LNCAP (cell line): ENCODE measurements around the gene EPG5.
A peak's percentile ranks its signal among the peaks of the same experiment; 100 is the strongest.

ENCODE experiments used
- TF ChIP-seq, protein P1 (sequence below): fragments of 450-650 bp; IDR thresholded peaks from 2 replicates; pipeline ENCODE4 v1.5.1; 2017; ENCODE audit warnings: mild to moderate bottlenecking

Gene EPG5

DNA sequence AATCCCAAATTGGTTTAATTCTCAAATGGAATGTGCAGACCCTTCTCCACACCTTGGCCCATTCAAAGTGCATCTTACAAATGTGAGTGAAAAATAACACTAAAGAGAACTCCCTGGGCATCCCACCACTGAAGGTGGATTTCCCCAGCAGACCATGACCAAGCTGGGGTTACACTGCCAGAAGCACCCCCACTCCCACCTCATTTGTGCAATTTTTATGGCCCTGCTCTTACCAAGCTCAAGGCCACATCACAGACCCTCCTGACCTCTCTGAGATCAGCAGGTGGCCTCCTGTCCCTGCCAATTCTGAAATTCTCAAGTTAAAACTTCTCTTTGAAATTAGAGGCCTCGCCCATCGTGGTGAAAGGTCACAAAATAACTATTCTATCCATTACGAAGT is 120.0 kb downstream of the EPG5 start:
- TF ChIP-seq, protein P1, sequence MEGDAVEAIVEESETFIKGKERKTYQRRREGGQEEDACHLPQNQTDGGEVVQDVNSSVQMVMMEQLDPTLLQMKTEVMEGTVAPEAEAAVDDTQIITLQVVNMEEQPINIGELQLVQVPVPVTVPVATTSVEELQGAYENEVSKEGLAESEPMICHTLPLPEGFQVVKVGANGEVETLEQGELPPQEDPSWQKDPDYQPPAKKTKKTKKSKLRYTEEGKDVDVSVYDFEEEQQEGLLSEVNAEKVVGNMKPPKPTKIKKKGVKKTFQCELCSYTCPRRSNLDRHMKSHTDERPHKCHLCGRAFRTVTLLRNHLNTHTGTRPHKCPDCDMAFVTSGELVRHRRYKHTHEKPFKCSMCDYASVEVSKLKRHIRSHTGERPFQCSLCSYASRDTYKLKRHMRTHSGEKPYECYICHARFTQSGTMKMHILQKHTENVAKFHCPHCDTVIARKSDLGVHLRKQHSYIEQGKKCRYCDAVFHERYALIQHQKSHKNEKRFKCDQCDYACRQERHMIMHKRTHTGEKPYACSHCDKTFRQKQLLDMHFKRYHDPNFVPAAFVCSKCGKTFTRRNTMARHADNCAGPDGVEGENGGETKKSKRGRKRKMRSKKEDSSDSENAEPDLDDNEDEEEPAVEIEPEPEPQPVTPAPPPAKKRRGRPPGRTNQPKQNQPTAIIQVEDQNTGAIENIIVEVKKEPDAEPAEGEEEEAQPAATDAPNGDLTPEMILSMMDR, result no peak

DNA sequence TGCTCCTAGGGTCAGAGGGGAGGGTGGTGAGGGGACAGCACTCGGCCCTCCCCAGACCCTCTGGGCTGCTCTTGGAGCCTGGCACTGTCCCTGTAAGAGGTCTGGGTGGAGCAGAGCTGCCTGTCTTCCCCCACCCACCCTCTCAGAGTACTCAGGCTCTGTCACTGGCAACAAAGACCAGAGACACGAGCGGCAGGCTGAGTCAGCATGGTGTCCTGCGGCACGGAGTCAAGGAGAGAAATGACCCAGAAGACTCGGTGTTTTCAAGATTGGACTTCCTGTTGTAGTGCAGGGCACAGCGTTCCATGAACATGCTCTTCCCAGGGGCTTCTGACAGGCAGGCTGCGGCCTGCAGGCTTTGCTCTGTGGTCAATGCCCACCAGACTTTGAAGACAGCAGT is 121.7 kb downstream of the EPG5 start:
- TF ChIP-seq, protein P1, result no peak

DNA sequence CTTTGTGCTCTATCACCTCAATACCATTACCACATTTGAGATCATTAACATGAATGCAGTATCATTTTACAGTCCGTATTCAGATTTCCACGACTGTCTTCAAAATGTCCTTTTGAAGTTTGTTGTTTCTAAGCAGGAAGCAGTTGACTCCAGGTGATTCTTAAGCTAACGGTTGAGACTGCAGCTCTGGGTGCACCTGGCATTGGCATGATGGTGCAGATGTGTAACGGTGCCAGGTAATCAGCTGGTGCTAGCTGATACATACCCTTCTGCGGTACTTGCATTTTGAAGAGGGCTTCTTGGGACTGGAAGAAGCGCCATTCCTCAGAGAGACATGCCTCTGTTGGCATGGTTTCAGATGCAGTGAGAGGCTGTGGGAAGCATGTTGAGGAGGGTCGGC is 122.2 kb downstream of the EPG5 start:
- TF ChIP-seq, protein P1, result no peak

DNA sequence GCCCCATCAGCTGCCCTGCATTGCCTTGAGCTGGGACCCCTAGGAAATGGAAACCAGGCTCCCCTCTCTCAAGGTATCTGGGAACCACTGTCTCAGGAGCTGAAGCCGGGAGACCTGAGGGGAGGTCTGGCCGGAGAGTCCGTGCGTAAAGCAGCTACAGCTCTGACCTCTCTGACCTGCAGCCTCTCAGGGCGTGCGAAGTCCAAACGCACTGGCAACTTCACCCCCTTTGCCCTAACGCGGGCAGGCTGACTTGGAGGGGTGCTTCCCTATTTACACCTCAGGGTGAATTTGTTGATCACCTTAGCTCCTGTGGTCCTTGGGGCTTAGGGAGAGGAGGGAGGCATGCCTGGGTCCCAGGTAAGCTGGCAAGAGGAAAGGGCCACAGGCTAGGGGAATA is 124.1 kb downstream of the EPG5 start:
- TF ChIP-seq, protein P1, result no peak

DNA sequence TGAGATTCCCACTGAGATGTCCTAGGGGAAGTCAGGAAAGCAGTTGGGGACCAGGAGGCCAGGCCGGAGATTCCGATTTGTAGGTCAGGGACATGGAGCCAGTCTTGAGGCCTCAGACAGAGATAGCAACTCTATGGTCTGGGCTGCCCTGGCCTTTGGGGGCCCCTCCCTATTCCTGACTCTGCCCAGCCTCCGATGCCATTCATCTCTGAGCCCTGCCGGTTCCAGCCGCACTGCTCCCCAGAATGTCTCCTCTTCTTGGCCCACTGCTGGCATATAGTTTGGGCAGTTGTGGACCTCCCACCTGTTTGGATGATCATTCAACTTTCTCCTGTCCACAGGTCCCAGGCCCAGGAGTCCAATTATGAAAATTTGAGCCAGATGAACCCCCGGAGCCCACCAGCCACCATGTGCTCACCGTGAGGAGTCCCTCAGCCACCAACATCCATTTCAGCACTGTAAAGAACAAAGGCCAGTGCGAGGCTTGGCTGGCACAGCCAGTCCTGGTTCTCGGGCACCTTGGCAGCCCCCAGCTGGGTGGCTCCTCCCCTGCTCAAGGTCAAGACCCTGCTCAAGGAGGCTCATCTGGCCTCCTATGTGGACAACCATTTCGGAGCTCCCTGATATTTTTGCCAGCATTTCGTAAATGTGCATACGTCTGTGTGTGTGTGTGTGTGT is 125.2 kb downstream of the EPG5 start:
- TF ChIP-seq, protein P1, result no peak

DNA sequence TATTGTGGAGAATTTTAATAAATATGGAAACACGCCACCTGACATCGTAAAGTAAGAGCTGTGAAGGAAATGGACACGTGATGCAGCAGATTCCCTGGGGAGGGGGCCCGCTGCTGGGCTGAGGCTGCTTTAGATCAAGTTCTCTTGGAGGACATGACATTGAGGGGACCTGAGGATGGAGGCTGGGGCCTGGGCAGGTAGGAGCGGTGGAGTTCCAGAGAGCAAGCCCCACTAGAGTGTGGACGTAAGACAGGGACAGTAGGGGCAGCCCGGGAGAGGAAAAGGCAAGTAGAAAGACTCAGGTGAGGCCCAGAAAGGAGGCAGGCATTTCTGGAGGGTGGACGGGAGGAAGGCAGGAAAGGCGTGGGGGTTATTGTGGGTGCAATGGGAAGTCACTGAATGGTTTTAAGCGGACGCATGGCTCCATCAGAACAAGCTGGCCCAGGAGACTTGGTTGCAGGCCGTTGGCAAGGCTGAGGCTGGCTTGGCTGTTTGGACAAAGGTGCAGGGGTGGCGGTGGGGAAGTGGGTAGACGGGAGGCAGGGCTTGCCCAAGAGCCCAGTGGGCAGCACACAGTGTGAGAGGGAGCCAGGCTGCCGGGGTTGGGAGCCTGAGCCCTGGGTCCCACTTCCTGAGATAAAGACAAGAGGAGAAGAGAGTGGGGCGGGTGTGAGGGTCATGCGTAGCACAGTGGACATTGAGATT is 125.9 kb downstream of the EPG5 start:
- TF ChIP-seq, protein P1, result no peak

DNA sequence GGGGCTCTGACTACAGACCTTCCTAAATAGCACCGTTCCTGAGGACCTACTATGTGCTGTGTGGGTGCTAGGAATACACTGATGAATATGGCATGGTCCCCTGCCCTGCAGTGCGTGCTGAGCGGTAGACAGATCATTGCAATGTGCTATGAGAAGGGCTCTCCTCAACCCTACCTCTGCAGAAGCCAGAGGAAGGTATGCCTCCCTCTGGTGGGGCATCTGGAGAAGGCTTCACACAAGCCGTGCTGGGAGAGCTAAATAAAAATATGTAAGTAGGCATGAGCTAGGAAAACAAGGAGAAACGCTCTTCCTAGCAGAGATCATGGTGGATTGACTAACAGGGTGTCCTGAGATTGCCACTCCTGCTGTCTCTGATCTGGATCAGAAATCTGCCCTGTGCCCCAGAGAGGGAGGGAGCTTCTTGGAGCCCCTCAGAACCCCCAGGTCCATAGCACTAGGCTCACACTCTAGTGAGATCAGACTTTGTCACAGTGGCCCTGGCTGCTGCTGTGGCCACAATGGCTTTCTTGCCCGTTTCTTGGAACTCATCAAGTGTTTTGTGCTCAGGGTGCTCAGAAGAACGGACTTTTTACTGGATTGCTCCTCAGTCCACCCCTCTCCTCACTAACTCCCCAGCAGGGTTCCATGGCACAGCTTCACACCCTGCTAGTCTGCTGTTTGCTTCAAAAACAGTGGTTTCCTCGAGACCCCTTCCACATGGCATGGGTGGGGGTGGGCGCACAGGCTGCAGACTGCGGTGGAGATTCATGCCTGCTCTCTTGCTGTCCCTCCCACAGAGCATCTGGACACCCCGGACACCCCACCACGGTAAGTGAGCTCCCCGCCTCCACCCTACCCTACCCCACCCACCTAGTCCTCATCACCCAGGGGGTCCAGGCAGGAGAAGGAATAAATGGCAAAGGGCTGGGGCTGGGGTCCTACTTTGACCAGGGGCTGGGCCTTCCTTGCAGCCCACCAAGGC is 127.4 kb downstream of the EPG5 start:
- TF ChIP-seq, protein P1, result peak; percentile 39; the same call in 1 of the 2 replicates
